ENCODE data around the gene GATAD2B.
A peak's percentile ranks its signal among the peaks of the same experiment; 100 is the strongest.
"Not testable (repeated sequence)": the region's sequence is repeated elsewhere in the genome, so short reads cannot be mapped to it uniquely, and the experiment has no call there.

GATAD2B gene

GRCh38 chr1:153929426-153929825 is 6.7 kb upstream of the GATAD2B start:
- DNase-seq: no peak

- DNase-seq: no peak
Measured at GRCh38 chr1:153928791-153929341, 6.1 kb upstream of the GATAD2B start.

- no peak for DNase-seq
Measured at GRCh38 chr1:153928245-153928644, 5.5 kb upstream of the GATAD2B start.

GRCh38 chr1:153926405-153926804 is 3.6 kb upstream of the GATAD2B start:
- no peak for DNase-seq

GRCh38 chr1:153922076-153922971 is 448 bp downstream of the GATAD2B start:
- peak; percentile 65 for DNase-seq

GRCh38 chr1:153921803-153922075 is 1.0 kb downstream of the GATAD2B start:
- DNase-seq: no peak

- DNase-seq: no peak
Measured at GRCh38 chr1:153921080-153921802, 1.5 kb downstream of the GATAD2B start.

- no peak for DNase-seq
Measured at GRCh38 chr1:153919876-153920852, 2.6 kb downstream of the GATAD2B start.

GRCh38 chr1:153916297-153916696 is 6.5 kb downstream of the GATAD2B start:
- DNase-seq: no peak

- DNase-seq: no peak
Measured at GRCh38 chr1:153912349-153912748, 10.4 kb downstream of the GATAD2B start.

- not testable (repeated sequence) for DNase-seq
Measured at GRCh38 chr1:153910560-153910959, 12.2 kb downstream of the GATAD2B start.

- no peak for DNase-seq
Measured at GRCh38 chr1:153908071-153908470, 14.7 kb downstream of the GATAD2B start.

GRCh38 chr1:153907134-153907533 is 15.6 kb downstream of the GATAD2B start:
- DNase-seq: no peak

GRCh38 chr1:153906396-153906795 is 16.4 kb downstream of the GATAD2B start:
- DNase-seq: no peak

GRCh38 chr1:153905908-153906307 is 16.9 kb downstream of the GATAD2B start:
- DNase-seq: not testable (repeated sequence)

- DNase-seq: no peak
Measured at GRCh38 chr1:153903841-153904455, 18.8 kb downstream of the GATAD2B start.

GRCh38 chr1:153899509-153899908 is 23.3 kb downstream of the GATAD2B start:
- no peak for DNase-seq

GRCh38 chr1:153895866-153896265 is 26.9 kb downstream of the GATAD2B start:
- DNase-seq: not testable (repeated sequence)

- not testable (repeated sequence) for DNase-seq
Measured at GRCh38 chr1:153891042-153891441, 31.7 kb downstream of the GATAD2B start.

- no peak for DNase-seq
Measured at GRCh38 chr1:153888533-153888932, 34.2 kb downstream of the GATAD2B start.

- DNase-seq: no peak
Measured at GRCh38 chr1:153886127-153886526, 36.6 kb downstream of the GATAD2B start.

GRCh38 chr1:153883223-153883622 is 39.5 kb downstream of the GATAD2B start:
- DNase-seq: no peak

All from COR-L47 (cell line).